ENCODE results near the gene PTER. TPM values are rescaled to one million over a fixed set of nuclear protein-coding genes. Genes with fewer than 3 reads are reported as not detected.

Gene PTER
- total RNA-seq, 4 donors from 2014 or later: 4.1 to 13.5 (median 11.0) TPM

GRCh38 chr10:16445770-16446469 is 9.1 kb downstream of the PTER start:
- no peak overlapping the region for H3K4me3 ChIP-seq
- no peak for TF ChIP-seq POLR2A (IDR thresholded peaks at IDR 0.05)
- no peak for TF ChIP-seq CTCF (IDR thresholded peaks at IDR 0.05)
- H3K4me1 ChIP-seq: no peaks in the 10 kb centered on the region
- H3K9me3 ChIP-seq: no peaks in the 10 kb centered on the region
- H3K27ac ChIP-seq: no peak overlapping the region
- intact Hi-C loops (cut with DNase I; ENCODE audit: low total_unique reads): no loop called here
- no peaks in the 10 kb centered on the region for H3K27me3 ChIP-seq
- no peaks in the 10 kb centered on the region for H3K36me3 ChIP-seq
- DNase-seq: no peak

- intact Hi-C loops (cut with DNase I; ENCODE audit: low total_unique reads): no loop called here
- no peak for DNase-seq
- H3K27ac ChIP-seq: no peak overlapping the region
Observed at GRCh38 chr10:16449454-16449853, 12.6 kb downstream of the PTER start.

GRCh38 chr10:16458166-16458955 is 21.6 kb downstream of the PTER start:
- H3K4me3 ChIP-seq: no peak overlapping the region
- no peaks in the 10 kb centered on the region for H3K9me3 ChIP-seq
- H3K36me3 ChIP-seq: no peaks in the 10 kb centered on the region
- H3K27me3 ChIP-seq: no peaks in the 10 kb centered on the region
- H3K27ac ChIP-seq: no peak overlapping the region
- no peaks in the 10 kb centered on the region for H3K4me1 ChIP-seq
- no peak for DNase-seq
- intact Hi-C loops (cut with DNase I; ENCODE audit: low total_unique reads): no loop called here
- TF ChIP-seq POLR2A (IDR thresholded peaks at IDR 0.05) (no peak), CTCF (IDR thresholded peaks at IDR 0.05) (no peak)

More at GRCh38 chr10:16449454-16449853, 12.6 kb downstream of the PTER start:
- no peaks in the 10 kb centered on the region for H3K9me3 ChIP-seq
- H3K4me1 ChIP-seq: no peaks in the 10 kb centered on the region
- TF ChIP-seq POLR2A (IDR thresholded peaks at IDR 0.05) (no peak), CTCF (IDR thresholded peaks at IDR 0.05) (no peak)
- H3K4me3 ChIP-seq: no peak overlapping the region
- no peaks in the 10 kb centered on the region for H3K27me3 ChIP-seq
- H3K36me3 ChIP-seq: no peaks in the 10 kb centered on the region

GRCh38 chr10:16459423-16459939 is 22.7 kb downstream of the PTER start:
- intact Hi-C loops (cut with DNase I; ENCODE audit: low total_unique reads): no loop called here
- no peak for DNase-seq
- H3K4me1 ChIP-seq: no peaks in the 10 kb centered on the region

More at GRCh38 chr10:16459423-16459939, 22.7 kb downstream of the PTER start:
- Histone ChIP-seq H3K27me3 (no peaks in the 10 kb centered on the region), H3K36me3 (no peaks in the 10 kb centered on the region), H3K9me3 (no peaks in the 10 kb centered on the region), H3K4me3 (no peak overlapping the region), H3K27ac (no peak overlapping the region)
- no peak for TF ChIP-seq POLR2A (IDR thresholded peaks at IDR 0.05)
- TF ChIP-seq CTCF (IDR thresholded peaks at IDR 0.05): no peak

Measured in uterus (tissue), 4 donors.